A375 (cell line): ENCODE data around the gene CFAP43. TPM values are rescaled to one million over a fixed set of nuclear protein-coding genes. Genes with fewer than 3 reads are reported as not detected.

Experiments used
- small RNA-seq: library from RNA; depleted of rRNA; stranded (forward); fragments of <200 nt; gene quantifications from one replicate; pipeline ENCODE3, GENCODE V24; 2014
- total RNA-seq: library from RNA; depleted of rRNA; stranded (reverse); fragments of >200 nt; shearing (Covaris generic); gene quantifications from 2 replicates; pipeline ENCODE4 v1.2.3, GENCODE V29; 2014; rRNA removed

The CFAP43 gene
- 0.19 and 0.37 TPM in 2 replicates for total RNA-seq

DNA sequence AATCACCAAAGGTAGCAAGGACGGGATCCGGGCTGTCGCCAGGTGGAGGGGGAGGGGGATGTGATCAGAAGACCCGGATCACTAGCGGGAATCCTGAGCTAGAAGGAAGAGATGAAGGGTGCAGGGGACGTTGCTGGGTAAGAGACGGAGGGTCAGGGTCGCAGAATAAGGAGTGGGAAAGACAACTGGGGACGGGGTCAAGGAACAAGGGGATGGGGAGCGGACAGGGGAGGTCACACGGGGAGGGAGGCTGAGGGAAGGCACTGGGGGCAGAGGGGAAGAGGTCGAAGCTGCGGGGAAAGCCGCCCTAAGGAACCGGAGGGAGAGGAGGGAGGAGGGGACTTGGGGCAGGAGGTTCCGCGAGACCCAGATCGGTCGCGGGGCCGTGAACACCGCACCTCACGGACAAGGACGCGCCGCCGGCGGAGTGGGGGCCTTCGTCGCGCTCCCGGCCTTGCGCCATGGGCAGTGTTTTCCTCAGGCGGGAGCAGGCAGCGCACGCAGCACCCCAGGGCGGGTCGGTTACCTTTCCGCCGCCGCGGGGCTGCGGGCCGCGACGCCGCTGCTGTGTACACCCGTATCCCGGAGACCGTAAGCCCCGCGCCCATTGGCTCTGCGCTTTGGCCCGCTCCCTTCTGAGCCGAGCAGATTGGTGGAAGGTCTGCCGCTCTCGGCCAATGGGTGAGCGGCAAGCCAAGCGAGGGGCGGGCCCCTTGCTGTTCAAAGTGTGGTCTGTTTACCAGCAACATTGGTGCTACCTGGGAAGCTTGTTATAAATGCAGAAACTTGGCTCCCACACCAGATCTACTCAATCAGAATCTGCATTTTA lies at the start of gene CFAP43:
CFAP43 (minus strand) TSS at position 581 of the 829 bp plus-strand sequence; CDS start at position 463, 118 bp downstream.

DNA sequence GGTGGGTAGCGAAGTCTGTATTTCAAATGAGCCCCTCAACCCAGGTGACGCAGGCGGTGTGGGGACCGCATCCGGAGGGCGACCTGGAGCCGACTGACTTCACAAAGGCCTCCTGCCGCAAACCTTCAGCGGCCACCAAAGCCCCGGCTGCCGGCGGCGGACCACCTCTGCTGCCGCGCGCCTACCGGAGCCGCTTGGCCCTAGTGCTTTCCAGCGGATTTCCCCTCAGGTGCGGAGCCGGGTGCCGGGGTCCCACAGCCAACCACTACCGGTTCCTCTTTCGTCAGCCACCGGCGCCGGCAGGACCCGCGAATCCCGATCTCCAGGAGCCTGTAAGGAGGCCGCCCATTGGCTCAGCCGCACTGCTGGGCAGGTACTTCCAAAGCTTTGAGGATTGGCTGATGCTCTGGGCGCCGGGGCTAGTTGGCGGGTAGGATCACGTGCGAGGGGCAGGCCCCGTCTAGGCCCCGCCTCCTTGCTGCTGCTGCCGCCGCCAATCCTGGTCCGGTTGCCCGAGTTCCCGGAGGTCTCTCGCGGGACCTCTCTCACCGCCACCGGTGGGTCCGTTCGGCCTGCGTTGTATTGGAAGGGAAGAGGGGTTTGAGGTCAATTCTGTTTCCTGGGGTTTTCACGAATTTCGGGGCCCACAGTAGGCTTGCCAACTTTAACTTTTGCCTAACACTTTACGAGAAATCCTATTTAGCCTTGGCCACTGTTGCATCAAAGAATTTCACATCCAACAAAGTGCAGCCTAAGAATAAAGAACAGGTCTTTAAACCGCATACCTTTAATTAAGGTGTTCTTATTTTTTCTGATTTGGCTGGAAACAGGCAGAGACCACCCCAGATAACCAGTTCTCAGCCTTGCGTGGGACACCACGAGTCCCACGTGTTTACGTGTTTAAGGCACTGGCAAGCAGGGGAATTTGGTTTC lies 36.8 kb upstream of the CFAP43 start, which contains the start of gene GSTO2:
GSTO2 (plus strand) TSS at position 472 of the 933 bp plus-strand sequence. CDS start 5,732 bp downstream, outside the sequence.

DNA sequence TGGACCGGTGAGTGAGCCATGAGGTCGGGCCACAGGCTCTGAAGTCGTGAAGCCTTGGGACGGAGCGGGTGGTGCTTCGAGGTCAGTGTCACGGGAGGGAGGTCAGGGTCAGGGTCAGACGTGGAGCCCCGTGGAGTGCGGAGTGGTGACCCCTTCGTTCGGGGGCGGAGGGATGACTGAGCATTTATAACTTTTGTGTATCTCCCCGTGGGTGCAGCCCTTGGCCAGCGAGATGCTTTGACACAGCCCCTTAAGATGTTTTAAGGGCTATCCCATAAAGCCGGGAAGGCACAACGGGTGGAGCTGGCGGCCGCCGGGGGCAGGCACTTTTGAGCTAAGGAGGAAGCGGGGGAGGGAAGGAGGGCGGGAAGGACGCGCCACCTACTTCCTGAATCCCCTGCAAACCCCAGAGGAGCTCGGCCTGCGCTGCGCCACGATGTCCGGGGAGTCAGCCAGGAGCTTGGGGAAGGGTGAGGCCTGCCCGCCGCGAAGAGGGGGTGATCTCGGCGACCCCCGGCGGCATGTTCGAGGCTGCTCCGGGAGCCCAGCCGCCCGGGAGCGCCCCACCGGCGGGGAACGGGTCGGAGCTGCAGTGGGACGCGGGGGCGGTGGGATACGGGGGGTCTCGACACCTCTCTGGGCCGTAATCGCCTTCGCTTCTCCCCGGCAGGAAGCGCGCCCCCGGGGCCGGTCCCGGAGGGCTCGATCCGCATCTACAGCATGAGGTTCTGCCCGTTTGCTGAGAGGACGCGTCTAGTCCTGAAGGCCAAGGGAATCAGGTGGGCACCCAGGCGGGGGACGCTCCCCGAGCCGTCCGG lies 22.5 kb upstream of the CFAP43 start, which contains the start of gene GSTO1:
GSTO1 (plus strand) TSS at position 400 of the 818 bp plus-strand sequence; CDS start at position 437, 37 bp downstream.

GRCh38 chr10:104121485-104122224 lies 110.5 kb downstream of the CFAP43 start, which contains the start of gene SFR1:
Gene SFR1 (plus strand): TSS chr10:104122171. CDS start chr10:104122184, 13 bp downstream.

DNA sequence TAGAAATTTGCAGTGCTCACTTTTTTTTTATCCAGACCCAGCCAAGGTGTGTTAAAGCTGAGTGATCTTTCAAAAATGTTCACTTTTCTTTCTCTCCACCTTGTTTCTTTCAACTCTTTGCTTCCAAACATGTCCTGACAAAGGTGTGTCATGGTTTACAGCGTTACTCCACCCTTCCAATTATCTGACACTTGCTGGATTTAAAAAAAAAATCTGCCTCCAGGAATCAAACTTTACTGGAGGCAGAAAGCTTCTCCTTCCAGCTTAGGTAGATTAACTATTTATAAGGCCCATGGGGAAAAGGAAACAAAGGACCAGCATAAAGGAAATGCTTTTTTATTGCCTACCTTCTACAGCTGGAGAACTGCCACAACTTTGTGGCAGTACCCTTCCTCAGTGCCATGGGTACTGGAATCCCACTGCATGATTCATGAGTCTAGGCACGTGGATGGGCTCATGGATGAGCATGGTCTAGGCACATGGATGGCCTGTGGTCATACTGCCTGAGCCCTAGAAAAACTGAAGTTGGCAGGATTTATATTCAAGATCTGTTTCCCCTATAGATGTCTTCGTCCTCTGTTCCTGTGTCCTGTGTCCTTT lies 146.3 kb downstream of the CFAP43 start, which contains the start of gene COL17A1:
COL17A1 (minus strand) TSS at position 80 of the 600 bp plus-strand sequence. CDS start 5,207 bp downstream, outside the sequence.

Small RNAs within 50 kb of the gene (small RNA-seq; reads per million reads assigned to genes)
- gene MIR4482 (not detected), gene MIR609 (not detected)

Other genes starting within 250 kb of the CFAP43 start
- gene COL17A1, start 146.5 kb downstream of the CFAP43 start, total RNA-seq, result 0.57 and 3.7 TPM in 2 replicates
- 5.7 and 8.2 TPM in 2 replicates for gene SFR1, start 110.2 kb downstream of the CFAP43 start, total RNA-seq
- gene GSTO1, start 22.5 kb upstream of the CFAP43 start, total RNA-seq, result 117 and 139 TPM in 2 replicates
- gene GSTO2, start 36.8 kb upstream of the CFAP43 start, total RNA-seq, result 0.29 and 1.4 TPM in 2 replicates
- gene ITPRIP, start 106.1 kb upstream of the CFAP43 start, total RNA-seq, result 15.0 and 22.5 TPM in 2 replicates
- 0.41 and 0.74 TPM in 2 replicates for gene CFAP58, start 121.5 kb upstream of the CFAP43 start, total RNA-seq